Prostate gland (tissue), 2 donors: ENCODE measurements around the gene SNAP29.

Experiments used
- CTCF ChIP-seq, 4 experiments: fragments of 200-600 bp in 2 of 4; fragments of 450-650 bp in 2 of 4; sonication (generic) in 2 of 4; IDR thresholded peaks; 1 replicate in 3 of 4; 2 replicates in 1 of 4; pipeline ENCODE4 v1.5.1; 2016 to 2019; ENCODE audit warnings: antibody characterized with exemption in 4 of 4, mild to moderate bottlenecking in 2 of 4, moderate library complexity in 2 of 4
- POLR2A ChIP-seq: fragments of 450-650 bp; IDR thresholded peaks from one replicate; pipeline ENCODE4 v1.6.1; 2016; ENCODE audit warnings: antibody characterized with exemption, mild to moderate bottlenecking

- no peak for TF ChIP-seq CTCF (IDR thresholded peaks at IDR 0.05)
- TF ChIP-seq POLR2A = no peak
Measured at GRCh38 chr22:20884454-20884853, 25.6 kb downstream of the SNAP29 start.
